DOHH2 (cell line): ENCODE data around the gene ZDHHC24.

Experiments used
- H3F3A ChIP-seq: fragments of 200-600 bp; sonication (generic), shearing (Covaris generic); 2 replicates; pipeline ENCODE4 v1.6.0; 2016; ENCODE audit warnings: antibody characterized with exemption, mild to moderate bottlenecking; ENCODE audit not compliant: control insufficient read depth, insufficient read depth
- H3K27ac ChIP-seq: fragments of 200-600 bp; sonication (generic); 2 replicates; pipeline ENCODE4 v1.5.1; 2014; ENCODE audit warnings: low read depth, mild to moderate bottlenecking, low read length, moderate library complexity
- H3K27me3 ChIP-seq: fragments of 200-600 bp; sonication (generic); 2 replicates; pipeline ENCODE4 v1.6.1; 2014; ENCODE audit warnings: mild to moderate bottlenecking, low read length, mixed read lengths; ENCODE audit not compliant: control insufficient read depth
- H3K36me3 ChIP-seq: fragments of 200-600 bp; sonication (generic); 2 replicates; pipeline ENCODE4 v1.6.1; 2014; ENCODE audit warnings: mild to moderate bottlenecking, low read length, moderate library complexity, mixed read lengths; ENCODE audit not compliant: control insufficient read depth
- H3K4me1 ChIP-seq: fragments of 200-600 bp; sonication (generic); 2 replicates; pipeline ENCODE4 v1.6.1; 2014; ENCODE audit warnings: mild to moderate bottlenecking, low read length, mixed read lengths; ENCODE audit not compliant: control insufficient read depth
- H3K4me2 ChIP-seq: fragments of 200-600 bp; sonication (generic); 2 replicates; pipeline ENCODE4 v1.6.0; 2014; ENCODE audit warnings: mild to moderate bottlenecking, low read length, moderate library complexity
- H3K4me3 ChIP-seq: fragments of 200-600 bp; sonication (generic); 2 replicates; pipeline ENCODE4 v1.5.1; 2014; ENCODE audit warnings: mild to moderate bottlenecking, low read length, mixed read lengths
- H3K79me2 ChIP-seq: fragments of 200-600 bp; sonication (generic); 2 replicates; pipeline ENCODE4 v1.6.1; 2014; ENCODE audit warnings: mild to moderate bottlenecking, low read length, mixed read lengths; ENCODE audit not compliant: control insufficient read depth
- H3K9me2 ChIP-seq: fragments of 200-600 bp; sonication (generic); replicated peaks from 2 replicates; pipeline ENCODE4 v1.6.1; 2014; ENCODE audit warnings: mild to moderate bottlenecking, low read length, mixed read lengths; ENCODE audit not compliant: control insufficient read depth
- H3K9me3 ChIP-seq: fragments of 200-600 bp; sonication (generic); 2 replicates; pipeline ENCODE4 v1.6.1; 2014; ENCODE audit warnings: antibody characterized with exemption, low read length, mixed read lengths; ENCODE audit not compliant: control insufficient read depth, insufficient read depth
- H4K20me1 ChIP-seq: fragments of 200-600 bp; sonication (generic); 2 replicates; pipeline ENCODE4 v1.6.0; 2014; ENCODE audit warnings: low read depth, mild to moderate bottlenecking, antibody characterized with exemption, low read length, moderate library complexity; ENCODE audit not compliant: control insufficient read depth, insufficient read depth
- CTCF ChIP-seq: fragments of 200-600 bp; sonication (generic); IDR thresholded peaks from one replicate; pipeline ENCODE4 v1.5.1; 2014; ENCODE audit warnings: antibody characterized with exemption, mild to moderate bottlenecking, low read depth, low read length; ENCODE audit not compliant: poor library complexity, severe bottlenecking
- EZH2phosphoT487 ChIP-seq: fragments of 200-600 bp; sonication (generic); IDR thresholded peaks from 2 replicates; pipeline ENCODE4 v1.6.1; 2017; ENCODE audit warnings: borderline replicate concordance, mild to moderate bottlenecking, antibody characterized with exemption, low read length, moderate library complexity, mixed read lengths

The ZDHHC24 gene

GRCh38 chr11:66568124-66568916, 22.5 kb upstream of the ZDHHC24 start, which contains the start of gene CTSF:
CTSF (minus strand) TSS chr11:66568606; CDS start chr11:66568486, 120 bp downstream.
- Histone ChIP-seq H3K36me3 (no peaks in the 10 kb centered on the region), H3K4me1 (peaks cover 11% of the 10 kb centered on the region), H3K9me2 (no peaks in the 10 kb centered on the region), H4K20me1 (no peaks in the 10 kb centered on the region), H3K27me3 (peaks cover 34% of the 10 kb centered on the region), H3F3A (no peaks in the 10 kb centered on the region), H3K4me3 (peak within 1 kb of the TSS; percentile 69), H3K79me2 (no peaks in the 10 kb centered on the region), H3K4me2 (peak within 1 kb of the TSS; percentile 76), H3K27ac (no peak within 1 kb of the TSS), H3K9me3 (no peaks in the 10 kb centered on the region)
- TF ChIP-seq EZH2phosphoT487 = no peak
- TF ChIP-seq CTCF = no peak

GRCh38 chr11:66567787-66568123, 21.9 kb upstream of the ZDHHC24 start:
- no peaks in the 10 kb centered on the region for H4K20me1 ChIP-seq
- H3K36me3 ChIP-seq = no peaks in the 10 kb centered on the region
- no peaks in the 10 kb centered on the region for H3F3A ChIP-seq
- no peak for TF ChIP-seq EZH2phosphoT487
- TF ChIP-seq CTCF = no peak
- H3K9me2 ChIP-seq = no peaks in the 10 kb centered on the region
- peaks cover 34% of the 10 kb centered on the region for H3K27me3 ChIP-seq
- peaks cover 11% of the 10 kb centered on the region for H3K4me1 ChIP-seq
- H3K9me3 ChIP-seq = no peaks in the 10 kb centered on the region
- no peak overlapping the region for H3K27ac ChIP-seq
- H3K79me2 ChIP-seq = no peaks in the 10 kb centered on the region
- H3K4me2 ChIP-seq = peak overlapping the region; percentile 76
- peak overlapping the region; percentile 69 for H3K4me3 ChIP-seq

GRCh38 chr11:66566221-66566620, 20.4 kb upstream of the ZDHHC24 start:
- no peaks in the 10 kb centered on the region for H3K9me3 ChIP-seq
- TF ChIP-seq CTCF (no peak), EZH2phosphoT487 (no peak)
- peaks cover 34% of the 10 kb centered on the region for H3K27me3 ChIP-seq
- H3F3A ChIP-seq = no peaks in the 10 kb centered on the region
- H3K9me2 ChIP-seq = no peaks in the 10 kb centered on the region
- H3K36me3 ChIP-seq = no peaks in the 10 kb centered on the region
- no peak overlapping the region for H3K27ac ChIP-seq
- H3K4me2 ChIP-seq = no peak overlapping the region
- H3K4me3 ChIP-seq = no peak overlapping the region
- no peaks in the 10 kb centered on the region for H3K79me2 ChIP-seq
- no peaks in the 10 kb centered on the region for H4K20me1 ChIP-seq
- peaks cover 11% of the 10 kb centered on the region for H3K4me1 ChIP-seq
